Measurements from ENCODE around the gene SNAP25.

The SNAP25 gene

DNA sequence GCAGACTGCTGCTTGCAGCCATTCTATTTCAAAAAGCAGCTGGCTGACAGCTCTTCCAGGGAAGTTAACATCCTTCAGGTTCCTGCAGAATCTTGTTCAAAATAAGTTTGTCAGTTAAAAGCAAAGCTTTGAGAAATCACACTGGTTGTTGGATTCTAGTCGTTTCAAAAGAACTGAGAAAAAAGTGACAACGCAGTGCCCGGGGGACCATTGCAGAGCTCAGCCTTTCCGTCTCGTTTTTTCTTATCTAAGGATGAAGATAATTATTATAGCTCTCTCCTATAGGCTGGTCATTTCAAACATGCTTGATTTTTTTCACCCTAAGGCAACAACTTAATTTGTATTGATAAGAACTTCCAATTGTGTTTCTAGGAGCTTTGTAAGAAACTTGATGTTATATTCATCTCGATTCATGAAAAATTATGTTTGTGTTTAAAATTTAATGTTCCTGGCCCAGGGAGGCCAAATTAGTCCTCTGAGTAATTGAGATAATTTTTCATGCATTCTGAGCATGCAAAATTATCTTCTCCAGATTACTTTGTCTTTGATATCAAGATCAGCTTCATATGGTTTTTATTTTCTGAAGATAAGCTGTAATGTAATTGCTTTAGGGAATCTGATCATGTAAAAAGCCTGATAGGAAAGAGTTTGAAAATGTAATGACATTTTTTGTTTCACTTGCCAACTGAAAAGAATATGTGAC lies 58.4 kb downstream of the SNAP25 start:
- CTCF ChIA-PET: interaction anchor here (0.6 to 0.7 kb wide), 4 partner anchors 39 to 405 kb away, joined by 3 to 4 read pairs (median 4); no protein-coding TSS in a partner anchor
- Histone ChIP-seq H3K27ac (ENCODE audit: extremely low read depth, low read depth, low read length) (no peak overlapping the region), H3K4me3 (ENCODE audit: low read depth, low read length) (no peak overlapping the region), H3K4me1 (ENCODE audit: control insufficient read depth, insufficient read depth, low read length) (peaks cover 4% of the 10 kb centered on the region; the same call in 1 of the 2 replicates), H3K9me3 (ENCODE audit: control insufficient read depth, insufficient read depth, low read depth, low read length) (no peaks in the 10 kb centered on the region), H3K36me3 (ENCODE audit: control insufficient read depth in 2 of 2, insufficient read depth in 1 of 2, low read length in 2 of 2) (no peaks in the 10 kb centered on the region)
- POLR2A ChIA-PET: no interaction called here
- TF ChIP-seq TCF7L2 (IDR thresholded peaks at IDR 0.05; ENCODE audit: borderline replicate concordance, low read depth, low read length) (peak; percentile 63), REPIN1 (tag by site-specific recombination; IDR thresholded peaks at IDR 0.05; ENCODE audit: low read depth) (no peak), GLIS1 (tag by site-specific recombination; IDR thresholded peaks at IDR 0.05) (0 out of 2 replicates have a peak, but pooled peaks have one; percentile 9), SP3 (tag by site-specific recombination; IDR thresholded peaks at IDR 0.05) (no peak), ZBTB21 (tag by site-specific recombination; IDR thresholded peaks at IDR 0.05) (no peak), SP2 (tag by site-specific recombination; IDR thresholded peaks at IDR 0.05) (no peak), ZNF132 (tag by site-specific recombination; IDR thresholded peaks at IDR 0.05; ENCODE audit: borderline replicate concordance) (no peak), ZNF48 (tag by site-specific recombination; IDR thresholded peaks at IDR 0.05) (no peak), GLIS2 (tag by site-specific recombination; IDR thresholded peaks at IDR 0.05) (no peak), HOXA7 (CRISPR knock-in tag; IDR thresholded peaks at IDR 0.05; ENCODE audit: borderline replicate concordance) (no peak), KLF9 (tag by site-specific recombination; IDR thresholded peaks at IDR 0.05; ENCODE audit: low read depth) (no peak), ZFHX2 (tag by site-specific recombination; conservative IDR thresholded peaks at IDR 0.05) (no peak), ZNF223 (tag by site-specific recombination; IDR thresholded peaks at IDR 0.05) (no peak), ZNF521 (tag by site-specific recombination; IDR thresholded peaks at IDR 0.05) (no peak), ZNF514 (tag by site-specific recombination; IDR thresholded peaks at IDR 0.05) (no peak), ZXDB (tag by site-specific recombination; IDR thresholded peaks at IDR 0.05) (peak; percentile 42; the same call in 1 of the 2 replicates), MZF1 (tag by site-specific recombination; IDR thresholded peaks at IDR 0.05; ENCODE audit: borderline replicate concordance) (no peak)
- TF ChIP-seq, protein P1, sequence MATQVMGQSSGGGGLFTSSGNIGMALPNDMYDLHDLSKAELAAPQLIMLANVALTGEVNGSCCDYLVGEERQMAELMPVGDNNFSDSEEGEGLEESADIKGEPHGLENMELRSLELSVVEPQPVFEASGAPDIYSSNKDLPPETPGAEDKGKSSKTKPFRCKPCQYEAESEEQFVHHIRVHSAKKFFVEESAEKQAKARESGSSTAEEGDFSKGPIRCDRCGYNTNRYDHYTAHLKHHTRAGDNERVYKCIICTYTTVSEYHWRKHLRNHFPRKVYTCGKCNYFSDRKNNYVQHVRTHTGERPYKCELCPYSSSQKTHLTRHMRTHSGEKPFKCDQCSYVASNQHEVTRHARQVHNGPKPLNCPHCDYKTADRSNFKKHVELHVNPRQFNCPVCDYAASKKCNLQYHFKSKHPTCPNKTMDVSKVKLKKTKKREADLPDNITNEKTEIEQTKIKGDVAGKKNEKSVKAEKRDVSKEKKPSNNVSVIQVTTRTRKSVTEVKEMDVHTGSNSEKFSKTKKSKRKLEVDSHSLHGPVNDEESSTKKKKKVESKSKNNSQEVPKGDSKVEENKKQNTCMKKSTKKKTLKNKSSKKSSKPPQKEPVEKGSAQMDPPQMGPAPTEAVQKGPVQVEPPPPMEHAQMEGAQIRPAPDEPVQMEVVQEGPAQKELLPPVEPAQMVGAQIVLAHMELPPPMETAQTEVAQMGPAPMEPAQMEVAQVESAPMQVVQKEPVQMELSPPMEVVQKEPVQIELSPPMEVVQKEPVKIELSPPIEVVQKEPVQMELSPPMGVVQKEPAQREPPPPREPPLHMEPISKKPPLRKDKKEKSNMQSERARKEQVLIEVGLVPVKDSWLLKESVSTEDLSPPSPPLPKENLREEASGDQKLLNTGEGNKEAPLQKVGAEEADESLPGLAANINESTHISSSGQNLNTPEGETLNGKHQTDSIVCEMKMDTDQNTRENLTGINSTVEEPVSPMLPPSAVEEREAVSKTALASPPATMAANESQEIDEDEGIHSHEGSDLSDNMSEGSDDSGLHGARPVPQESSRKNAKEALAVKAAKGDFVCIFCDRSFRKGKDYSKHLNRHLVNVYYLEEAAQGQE (tag by site-specific recombination; IDR thresholded peaks at IDR 0.05): no peak
- TF ChIP-seq, protein P2, sequence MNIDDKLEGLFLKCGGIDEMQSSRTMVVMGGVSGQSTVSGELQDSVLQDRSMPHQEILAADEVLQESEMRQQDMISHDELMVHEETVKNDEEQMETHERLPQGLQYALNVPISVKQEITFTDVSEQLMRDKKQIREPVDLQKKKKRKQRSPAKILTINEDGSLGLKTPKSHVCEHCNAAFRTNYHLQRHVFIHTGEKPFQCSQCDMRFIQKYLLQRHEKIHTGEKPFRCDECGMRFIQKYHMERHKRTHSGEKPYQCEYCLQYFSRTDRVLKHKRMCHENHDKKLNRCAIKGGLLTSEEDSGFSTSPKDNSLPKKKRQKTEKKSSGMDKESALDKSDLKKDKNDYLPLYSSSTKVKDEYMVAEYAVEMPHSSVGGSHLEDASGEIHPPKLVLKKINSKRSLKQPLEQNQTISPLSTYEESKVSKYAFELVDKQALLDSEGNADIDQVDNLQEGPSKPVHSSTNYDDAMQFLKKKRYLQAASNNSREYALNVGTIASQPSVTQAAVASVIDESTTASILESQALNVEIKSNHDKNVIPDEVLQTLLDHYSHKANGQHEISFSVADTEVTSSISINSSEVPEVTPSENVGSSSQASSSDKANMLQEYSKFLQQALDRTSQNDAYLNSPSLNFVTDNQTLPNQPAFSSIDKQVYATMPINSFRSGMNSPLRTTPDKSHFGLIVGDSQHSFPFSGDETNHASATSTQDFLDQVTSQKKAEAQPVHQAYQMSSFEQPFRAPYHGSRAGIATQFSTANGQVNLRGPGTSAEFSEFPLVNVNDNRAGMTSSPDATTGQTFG (tag by site-specific recombination; IDR thresholded peaks at IDR 0.05; ENCODE audit: borderline replicate concordance): no peak

DNA sequence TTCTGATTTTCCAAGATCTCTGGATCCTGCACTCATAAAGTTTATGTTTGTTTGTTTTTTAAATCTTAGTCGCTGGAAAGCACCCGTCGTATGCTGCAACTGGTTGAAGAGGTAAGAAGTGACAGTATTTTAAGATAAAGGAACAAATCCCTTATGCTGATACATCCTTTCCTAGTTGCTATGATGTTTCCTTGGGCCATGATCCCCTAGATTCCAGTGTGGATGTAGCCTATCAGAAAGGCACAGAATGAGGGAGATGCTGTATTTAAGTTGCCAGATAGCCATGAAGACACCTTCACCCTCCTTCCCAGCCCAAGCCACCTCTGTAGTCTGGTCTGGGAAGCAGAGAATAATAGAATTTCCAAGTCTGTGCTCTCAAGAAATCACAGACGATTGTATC lies 59.0 kb downstream of the SNAP25 start:
- H3K27ac ChIP-seq (ENCODE audit: extremely low read depth, low read depth, low read length): peak overlapping the region; percentile 29
- ChIA-PET CTCF (interaction anchor here (0.6 kb wide), 1 partner anchor 38 kb away, joined by 4 read pairs; no protein-coding TSS in a partner anchor), POLR2A (no interaction called here)
- H3K9me3 ChIP-seq (ENCODE audit: control insufficient read depth, insufficient read depth, low read depth, low read length): no peaks in the 10 kb centered on the region
- TF ChIP-seq, protein P3, sequence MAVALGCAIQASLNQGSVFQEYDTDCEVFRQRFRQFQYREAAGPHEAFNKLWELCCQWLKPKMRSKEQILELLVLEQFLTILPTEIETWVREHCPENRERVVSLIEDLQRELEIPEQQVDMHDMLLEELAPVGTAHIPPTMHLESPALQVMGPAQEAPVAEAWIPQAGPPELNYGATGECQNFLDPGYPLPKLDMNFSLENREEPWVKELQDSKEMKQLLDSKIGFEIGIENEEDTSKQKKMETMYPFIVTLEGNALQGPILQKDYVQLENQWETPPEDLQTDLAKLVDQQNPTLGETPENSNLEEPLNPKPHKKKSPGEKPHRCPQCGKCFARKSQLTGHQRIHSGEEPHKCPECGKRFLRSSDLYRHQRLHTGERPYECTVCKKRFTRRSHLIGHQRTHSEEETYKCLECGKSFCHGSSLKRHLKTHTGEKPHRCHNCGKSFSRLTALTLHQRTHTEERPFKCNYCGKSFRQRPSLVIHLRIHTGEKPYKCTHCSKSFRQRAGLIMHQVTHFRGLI (tag by site-specific recombination; IDR thresholded peaks at IDR 0.05): no peak
- 0 out of 2 replicates have a peak, but pooled peaks have one; percentile 1 for TF ChIP-seq ZXDB (tag by site-specific recombination; IDR thresholded peaks at IDR 0.05)
- peaks cover 4% of the 10 kb centered on the region; the same call in 1 of the 2 replicates for H3K4me1 ChIP-seq (ENCODE audit: control insufficient read depth, insufficient read depth, low read length)
- no peaks in the 10 kb centered on the region for H3K36me3 ChIP-seq (ENCODE audit: control insufficient read depth in 2 of 2, insufficient read depth in 1 of 2, low read length in 2 of 2)
- H3K4me3 ChIP-seq (ENCODE audit: low read depth, low read length): no peak overlapping the region
